ENCODE results near the gene RFX3.
A peak's percentile ranks its signal among the peaks of the same experiment; 100 is the strongest.

RFX3 gene

GRCh38 chr9:3455094-3455493, 70.7 kb downstream of the RFX3 start:
- Histone ChIP-seq H3K27me3 (ENCODE audit: low read depth) (no peaks in the 10 kb centered on the region), H3K4me3 (no peak overlapping the region), H3K36me3 (replicated peaks) (no peaks in the 10 kb centered on the region; the same call in 1 of the 2 replicates), H3K4me1 (peaks cover 18% of the 10 kb centered on the region), H3K9me3 (no peaks in the 10 kb centered on the region)
- no peak for DNase-seq (ENCODE audit: low spot score in 2 of 2)
- in situ Hi-C loops (cut with MboI; ENCODE audit: low sequenced_read_pairs) = loop anchor here (25.0 kb wide), 1 partner anchor 907 kb away; no protein-coding TSS in a partner anchor

- no peak overlapping the region for H3K4me3 ChIP-seq
- no peaks in the 10 kb centered on the region for H3K27me3 ChIP-seq (ENCODE audit: low read depth)
- no peaks in the 10 kb centered on the region for H3K9me3 ChIP-seq
- H3K4me1 ChIP-seq = peaks cover 13% of the 10 kb centered on the region
- no peaks in the 10 kb centered on the region for H3K36me3 ChIP-seq (replicated peaks)
- DNase-seq (ENCODE audit: low spot score in 2 of 2) = no peak
- in situ Hi-C loops (cut with MboI; ENCODE audit: low sequenced_read_pairs) = loop anchor here (25.0 kb wide), 1 partner anchor 910 kb away; no protein-coding TSS in a partner anchor
Measured at GRCh38 chr9:3451956-3452355, 73.8 kb downstream of the RFX3 start.

GRCh38 chr9:3447788-3448187, 78.0 kb downstream of the RFX3 start:
- in situ Hi-C loops (cut with MboI; ENCODE audit: low sequenced_read_pairs) = loop anchor here (25.0 kb wide), 2 partner anchors 210 to 585 kb away; no protein-coding TSS in a partner anchor
- Histone ChIP-seq H3K4me3 (no peak overlapping the region), H3K4me1 (peaks cover 13% of the 10 kb centered on the region), H3K9me3 (no peaks in the 10 kb centered on the region), H3K36me3 (replicated peaks) (no peaks in the 10 kb centered on the region), H3K27me3 (ENCODE audit: low read depth) (no peaks in the 10 kb centered on the region)
- peak in 1 of 2 experiments; percentile 69 for DNase-seq (ENCODE audit: low spot score in 2 of 2)

- no peaks in the 10 kb centered on the region for H3K36me3 ChIP-seq (replicated peaks)
- peaks cover 13% of the 10 kb centered on the region for H3K4me1 ChIP-seq
- no peaks in the 10 kb centered on the region for H3K9me3 ChIP-seq
- H3K4me3 ChIP-seq = no peak overlapping the region
- no peak for DNase-seq (ENCODE audit: low spot score in 2 of 2)
- no peaks in the 10 kb centered on the region for H3K27me3 ChIP-seq (ENCODE audit: low read depth)
- in situ Hi-C loops (cut with MboI; ENCODE audit: low sequenced_read_pairs) = loop anchor here (25.0 kb wide), 2 partner anchors 210 to 585 kb away; no protein-coding TSS in a partner anchor
Measured at GRCh38 chr9:3447143-3447542, 78.7 kb downstream of the RFX3 start.

GRCh38 chr9:3446313-3446712, 79.5 kb downstream of the RFX3 start:
- Histone ChIP-seq H3K4me3 (no peak overlapping the region), H3K9me3 (no peaks in the 10 kb centered on the region), H3K36me3 (replicated peaks) (no peaks in the 10 kb centered on the region), H3K27me3 (ENCODE audit: low read depth) (no peaks in the 10 kb centered on the region), H3K4me1 (peaks cover 13% of the 10 kb centered on the region)
- in situ Hi-C loops (cut with MboI; ENCODE audit: low sequenced_read_pairs) = loop anchor here (25.0 kb wide), 2 partner anchors 209 to 584 kb away; no protein-coding TSS in a partner anchor
- DNase-seq (ENCODE audit: low spot score in 2 of 2) = no peak

- peaks cover 13% of the 10 kb centered on the region for H3K4me1 ChIP-seq
- H3K4me3 ChIP-seq = no peak overlapping the region
- no peak for DNase-seq (ENCODE audit: low spot score in 2 of 2)
- no peaks in the 10 kb centered on the region for H3K27me3 ChIP-seq (ENCODE audit: low read depth)
- in situ Hi-C loops (cut with MboI; ENCODE audit: low sequenced_read_pairs) = loop anchor here (25.0 kb wide), 2 partner anchors 207 to 582 kb away; no protein-coding TSS in a partner anchor
- no peaks in the 10 kb centered on the region for H3K36me3 ChIP-seq (replicated peaks)
- no peaks in the 10 kb centered on the region for H3K9me3 ChIP-seq
Measured at GRCh38 chr9:3444016-3444415, 81.8 kb downstream of the RFX3 start.

- H3K9me3 ChIP-seq = no peaks in the 10 kb centered on the region
- in situ Hi-C loops (cut with MboI; ENCODE audit: low sequenced_read_pairs) = loop anchor here (25.0 kb wide), 2 partner anchors 204 to 579 kb away; no protein-coding TSS in a partner anchor
- H3K4me1 ChIP-seq = no peaks in the 10 kb centered on the region
- H3K4me3 ChIP-seq = no peak overlapping the region
- DNase-seq (ENCODE audit: low spot score in 2 of 2) = peak; percentile 61 to 65
- no peaks in the 10 kb centered on the region for H3K27me3 ChIP-seq (ENCODE audit: low read depth)
- no peaks in the 10 kb centered on the region for H3K36me3 ChIP-seq (replicated peaks)
Measured at GRCh38 chr9:3441197-3441816, 84.5 kb downstream of the RFX3 start.

- H3K4me3 ChIP-seq = no peak overlapping the region
- no peaks in the 10 kb centered on the region for H3K9me3 ChIP-seq
- in situ Hi-C loops (cut with MboI; ENCODE audit: low sequenced_read_pairs) = loop anchor here (25.0 kb wide), 2 partner anchors 200 to 575 kb away; no protein-coding TSS in a partner anchor
- H3K36me3 ChIP-seq (replicated peaks) = no peaks in the 10 kb centered on the region
- no peak for DNase-seq (ENCODE audit: low spot score in 2 of 2)
- no peaks in the 10 kb centered on the region for H3K27me3 ChIP-seq (ENCODE audit: low read depth)
- H3K4me1 ChIP-seq = no peaks in the 10 kb centered on the region; the same call in 1 of the 2 replicates
Measured at GRCh38 chr9:3436629-3437420, 89.0 kb downstream of the RFX3 start.

- Histone ChIP-seq H3K36me3 (replicated peaks) (no peaks in the 10 kb centered on the region), H3K9me3 (no peaks in the 10 kb centered on the region), H3K4me1 (no peaks in the 10 kb centered on the region; the same call in 1 of the 2 replicates), H3K27me3 (ENCODE audit: low read depth) (no peaks in the 10 kb centered on the region), H3K4me3 (no peak overlapping the region)
- DNase-seq (ENCODE audit: low spot score in 2 of 2) = no peak
- in situ Hi-C loops (cut with MboI; ENCODE audit: low sequenced_read_pairs) = loop anchor here (25.0 kb wide), 2 partner anchors 198 to 573 kb away; no protein-coding TSS in a partner anchor
Measured at GRCh38 chr9:3435732-3436131, 90.1 kb downstream of the RFX3 start.

- Histone ChIP-seq H3K9me3 (no peaks in the 10 kb centered on the region), H3K4me1 (no peaks in the 10 kb centered on the region; the same call in 1 of the 2 replicates), H3K4me3 (no peak overlapping the region), H3K36me3 (replicated peaks) (no peaks in the 10 kb centered on the region), H3K27me3 (ENCODE audit: low read depth) (no peaks in the 10 kb centered on the region)
- in situ Hi-C loops (cut with MboI; ENCODE audit: low sequenced_read_pairs) = loop anchor here (25.0 kb wide), 2 partner anchors 197 to 572 kb away; no protein-coding TSS in a partner anchor
- no peak for DNase-seq (ENCODE audit: low spot score in 2 of 2)
Measured at GRCh38 chr9:3434594-3434993, 91.2 kb downstream of the RFX3 start.

- Histone ChIP-seq H3K27me3 (ENCODE audit: low read depth) (no peaks in the 10 kb centered on the region), H3K9me3 (no peaks in the 10 kb centered on the region), H3K4me1 (no peaks in the 10 kb centered on the region; the same call in 1 of the 2 replicates), H3K36me3 (replicated peaks) (no peaks in the 10 kb centered on the region), H3K4me3 (no peak overlapping the region)
- DNase-seq (ENCODE audit: low spot score in 2 of 2) = no peak
- in situ Hi-C loops (cut with MboI; ENCODE audit: low sequenced_read_pairs) = loop anchor here (25.0 kb wide), 2 partner anchors 196 to 571 kb away; no protein-coding TSS in a partner anchor
Measured at GRCh38 chr9:3433754-3434153, 92.0 kb downstream of the RFX3 start.

- Histone ChIP-seq H3K4me1 (no peaks in the 10 kb centered on the region; the same call in 1 of the 2 replicates), H3K4me3 (no peak overlapping the region)
- in situ Hi-C loops (cut with MboI; ENCODE audit: low sequenced_read_pairs) = loop anchor here (25.0 kb wide), 2 partner anchors 196 to 571 kb away; no protein-coding TSS in a partner anchor
Measured at GRCh38 chr9:3433066-3433465, 92.7 kb downstream of the RFX3 start.

GRCh38 chr9:3431890-3432289, 93.9 kb downstream of the RFX3 start:
- Histone ChIP-seq H3K4me1 (no peaks in the 10 kb centered on the region; the same call in 1 of the 2 replicates), H3K36me3 (replicated peaks) (no peaks in the 10 kb centered on the region), H3K4me3 (no peak overlapping the region), H3K9me3 (no peaks in the 10 kb centered on the region), H3K27me3 (ENCODE audit: low read depth) (no peaks in the 10 kb centered on the region)
- DNase-seq (ENCODE audit: low spot score in 2 of 2) = no peak
- in situ Hi-C loops (cut with MboI; ENCODE audit: low sequenced_read_pairs) = loop anchor here (25.0 kb wide), 2 partner anchors 195 to 570 kb away; no protein-coding TSS in a partner anchor

More at GRCh38 chr9:3433066-3433465, 92.7 kb downstream of the RFX3 start:
- Histone ChIP-seq H3K36me3 (replicated peaks) (no peaks in the 10 kb centered on the region), H3K9me3 (no peaks in the 10 kb centered on the region), H3K27me3 (ENCODE audit: low read depth) (no peaks in the 10 kb centered on the region)
- DNase-seq (ENCODE audit: low spot score in 2 of 2) = no peak
